GM21529 (cell line): ENCODE measurements around the gene TNF.
"Not testable (repeated sequence)": the region's sequence is repeated elsewhere in the genome, so short reads cannot be mapped to it uniquely, and the experiment has no call there.

Source experiments
- ATAC-seq: cut with Tn5 transposase; IDR thresholded peaks from one replicate; pipeline ENCODE4 v1.9.1; 2021; ENCODE audit not compliant: unreplicated experiment

TNF gene

GRCh38 chr6:31543639-31544038, 31.7 kb upstream of the TNF start:
- no peak for ATAC-seq

GRCh38 chr6:31544676-31545075, 30.7 kb upstream of the TNF start:
- ATAC-seq = no peak

- ATAC-seq = no peak
Measured at GRCh38 chr6:31545291-31545690, 30.1 kb upstream of the TNF start.

- ATAC-seq = peak; percentile 47
Measured at GRCh38 chr6:31546339-31546957, 28.9 kb upstream of the TNF start, which contains the start of gene ATP6V1G2. Gene ATP6V1G2 (minus strand): TSS chr6:31546608. CDS start chr6:31546559, 49 bp downstream.

- ATAC-seq = peak; percentile 72
Measured at GRCh38 chr6:31546958-31547726, 28.2 kb upstream of the TNF start, which contains the start of gene NFKBIL1. Gene NFKBIL1 (plus strand): TSS chr6:31547608. CDS start chr6:31547695, 87 bp downstream.

- no peak for ATAC-seq
Measured at GRCh38 chr6:31547727-31548543, 27.4 kb upstream of the TNF start.

- no peak for ATAC-seq
Measured at GRCh38 chr6:31548544-31548873, 26.9 kb upstream of the TNF start.

GRCh38 chr6:31551371-31551770, 24.0 kb upstream of the TNF start:
- ATAC-seq = not testable (repeated sequence)

- no peak for ATAC-seq
Measured at GRCh38 chr6:31556307-31556706, 19.1 kb upstream of the TNF start.

- ATAC-seq = no peak
Measured at GRCh38 chr6:31557443-31558317, 17.7 kb upstream of the TNF start.

GRCh38 chr6:31558318-31558625, 17.1 kb upstream of the TNF start:
- no peak for ATAC-seq

GRCh38 chr6:31558631-31559500, 16.5 kb upstream of the TNF start:
- no peak for ATAC-seq

GRCh38 chr6:31559606-31559957, 15.8 kb upstream of the TNF start:
- ATAC-seq = peak; percentile 2

GRCh38 chr6:31559958-31560696, 15.2 kb upstream of the TNF start:
- ATAC-seq = peak; percentile 64

- ATAC-seq = no peak
Measured at GRCh38 chr6:31560697-31561058, 14.7 kb upstream of the TNF start.

- ATAC-seq = no peak
Measured at GRCh38 chr6:31567531-31568370, 7.6 kb upstream of the TNF start.

- ATAC-seq = peak; percentile 58
Measured at GRCh38 chr6:31568537-31568961, 6.8 kb upstream of the TNF start.

- no peak for ATAC-seq
Measured at GRCh38 chr6:31569861-31570536, 5.4 kb upstream of the TNF start.
